Activated CD4-positive, alpha-beta T cell treated with anti-CD3 and anti-CD28 coated beads for 36 hours (primary cell): ENCODE measurements around the gene GATA3. TPM values are rescaled to one million over a fixed set of nuclear protein-coding genes. Genes with fewer than 3 reads are reported as not detected.

Experiments used
- ATAC-seq: fragments of 200-7000 bp; cut with Tn5 transposase; one replicate; pipeline ENCODE4 v1.10.0; 2021; ENCODE audit warnings: mild to moderate bottlenecking, moderate library complexity
- CTCF ChIA-PET: fragments of 350-600 bp; sonication (Branson Sonifier 250); formaldehyde crosslinking; loops from one replicate; lab custom pipeline; 2021; ENCODE audit warnings: antibody characterized with exemption; lab: Charles Lee
- POLR2A ChIA-PET: fragments of 350-600 bp; sonication (Branson Sonifier 250); formaldehyde crosslinking; loops from one replicate; lab custom pipeline; 2021; ENCODE audit warnings: antibody characterized with exemption, inconsistent platforms; lab: Charles Lee
- DNase-seq: peaks from one replicate; pipeline ENCODE4 v3.0.0-alpha.2; 2020
- H3K27ac Mint-ChIP-seq: one replicate; pipeline ENCODE4 v1.8.0; 2021; ENCODE audit warnings: mixed read lengths
- H3K27me3 Mint-ChIP-seq: one replicate; pipeline ENCODE4 v1.8.0; 2021; ENCODE audit warnings: mixed read lengths
- H3K36me3 Mint-ChIP-seq: one replicate; pipeline ENCODE4 v1.8.0; 2021; ENCODE audit warnings: low read depth, mixed read lengths
- H3K4me1 Mint-ChIP-seq: one replicate; pipeline ENCODE4 v1.8.0; 2021; ENCODE audit warnings: mixed read lengths
- H3K4me3 Mint-ChIP-seq: one replicate; pipeline ENCODE4 v1.8.0; 2021; ENCODE audit warnings: mild to moderate bottlenecking, moderate library complexity, mixed read lengths
- H3K9me3 Mint-ChIP-seq: one replicate; pipeline ENCODE4 v1.8.0; 2021; ENCODE audit warnings: low read depth, mixed read lengths
- intact Hi-C, 2 experiments: fragments of 100-400 bp; cut with DNase I in 1 of 2; cut with micrococcal nuclease in 1 of 2; formaldehyde crosslinking; loops; one replicate each; pipeline versions ENCODE4 v1.14.2 to v1.15.1; 2022 to 2024; cut with DNase I, micrococcal nuclease
- total RNA-seq, 2 experiments: library from RNA; stranded (reverse); gene quantifications; one replicate each; pipeline ENCODE4 v1.2.3, GENCODE V29; 2021

GATA3 gene
- total RNA-seq, 2 experiments from 2014 or later, result 23.5 to 30.2 TPM

- intact Hi-C loops, result loop anchor here (1.0 to 10.0 kb wide), 7 partner anchors 73 to 965 kb away; no protein-coding TSS in a partner anchor
- Mint-ChIP-seq H3K36me3 (peaks cover 83% of the 10 kb centered on the region), H3K27me3 (no peaks in the 10 kb centered on the region), H3K4me1 (peaks cover 77% of the 10 kb centered on the region), H3K4me3 (peak overlapping the region; percentile 96), H3K27ac (peak overlapping the region; percentile 81), H3K9me3 (no peaks in the 10 kb centered on the region)
- peak; percentile 55 for ATAC-seq
- peak; percentile 83 for DNase-seq
- CTCF ChIA-PET, result interaction anchor here (0.6 to 1.2 kb wide), 3 partner anchors 77 to 342 kb away, joined by 3 read pairs; no protein-coding TSS in a partner anchor
- POLR2A ChIA-PET, result interaction anchor here (0.6 to 1.2 kb wide), 5 partner anchors 70 to 542 kb away, joined by 3 to 7 read pairs (median 5); no protein-coding TSS in a partner anchor
Observed at GRCh38 chr10:8060010-8060703, 5.7 kb downstream of the GATA3 start.

- CTCF ChIA-PET, result interaction anchor here (0.6 to 1.1 kb wide), 3 partner anchors 77 to 384 kb away, joined by 3 read pairs; no protein-coding TSS in a partner anchor
- peaks cover 86% of the 10 kb centered on the region for H3K36me3 Mint-ChIP-seq
- H3K9me3 Mint-ChIP-seq, result no peaks in the 10 kb centered on the region
- intact Hi-C loops, result loop anchor here (1.0 to 10.0 kb wide), 7 partner anchors 73 to 964 kb away; no protein-coding TSS in a partner anchor
- ATAC-seq (no peak), DNase-seq (no peak)
- peak overlapping the region; percentile 81 for H3K27ac Mint-ChIP-seq
- peak overlapping the region; percentile 96 for H3K4me3 Mint-ChIP-seq
- no peaks in the 10 kb centered on the region for H3K27me3 Mint-ChIP-seq
- POLR2A ChIA-PET, result interaction anchor here (0.6 to 1.2 kb wide), 2 partner anchors 255 to 541 kb away, joined by 5 to 7 read pairs; no protein-coding TSS in a partner anchor
- peaks cover 82% of the 10 kb centered on the region for H3K4me1 Mint-ChIP-seq
Observed at GRCh38 chr10:8060704-8061121, 6.2 kb downstream of the GATA3 start.

GRCh38 chr10:8061274-8062211 lies 7.1 kb downstream of the GATA3 start:
- Mint-ChIP-seq H3K27me3 (no peaks in the 10 kb centered on the region), H3K9me3 (no peaks in the 10 kb centered on the region), H3K27ac (peak overlapping the region; percentile 81), H3K36me3 (peaks cover 89% of the 10 kb centered on the region), H3K4me3 (peak overlapping the region; percentile 96), H3K4me1 (peaks cover 91% of the 10 kb centered on the region)
- ChIA-PET POLR2A (interaction anchor here (1.2 kb wide), 1 partner anchor 254 kb away, joined by 7 read pairs; no protein-coding TSS in a partner anchor), CTCF (interaction anchor here (0.6 to 1.1 kb wide), 5 partner anchors 240 to 383 kb away, joined by 3 read pairs; no protein-coding TSS in a partner anchor)
- peak; percentile 75 for DNase-seq
- ATAC-seq, result peak; percentile 40
- intact Hi-C loops, result loop anchor here (2.0 to 10.0 kb wide), 6 partner anchors 193 to 963 kb away; no protein-coding TSS in a partner anchor

GRCh38 chr10:8063128-8063908 lies 8.8 kb downstream of the GATA3 start:
- Mint-ChIP-seq H3K9me3 (no peaks in the 10 kb centered on the region), H3K27ac (no peak overlapping the region), H3K27me3 (no peaks in the 10 kb centered on the region), H3K4me3 (peak overlapping the region; percentile 96), H3K36me3 (peaks cover 88% of the 10 kb centered on the region), H3K4me1 (peaks cover 96% of the 10 kb centered on the region)
- DNase-seq (no peak), ATAC-seq (no peak)
- CTCF ChIA-PET, result interaction anchor here (0.7 to 0.8 kb wide), 2 partner anchors 253 to 269 kb away, joined by 3 to 4 read pairs; no protein-coding TSS in a partner anchor
- POLR2A ChIA-PET, result no interaction called here
- intact Hi-C loops, result loop anchor here in 1 of 2 experiments (5.0 to 10.0 kb wide), 2 partner anchors 514 to 961 kb away; no protein-coding TSS in a partner anchor

- peak overlapping the region; percentile 19 for H3K27ac Mint-ChIP-seq
- ATAC-seq (no peak), DNase-seq (no peak)
- H3K36me3 Mint-ChIP-seq, result peaks cover 88% of the 10 kb centered on the region
- intact Hi-C loops, result loop anchor here in 1 of 2 experiments (5.0 to 10.0 kb wide), 2 partner anchors 513 to 961 kb away; no protein-coding TSS in a partner anchor
- H3K4me3 Mint-ChIP-seq, result no peak overlapping the region
- H3K9me3 Mint-ChIP-seq, result no peaks in the 10 kb centered on the region
- no peaks in the 10 kb centered on the region for H3K27me3 Mint-ChIP-seq
- ChIA-PET CTCF (interaction anchor here (0.7 kb wide), 1 partner anchor 45 kb away, joined by 3 read pairs; no protein-coding TSS in a partner anchor), POLR2A (no interaction called here)
- H3K4me1 Mint-ChIP-seq, result peaks cover 96% of the 10 kb centered on the region
Observed at GRCh38 chr10:8063935-8064334, 9.4 kb downstream of the GATA3 start.

GRCh38 chr10:8064436-8064835 lies 9.9 kb downstream of the GATA3 start:
- intact Hi-C loops, result loop anchor here in 1 of 2 experiments (5.0 to 10.0 kb wide), 2 partner anchors 513 to 960 kb away; no protein-coding TSS in a partner anchor
- Mint-ChIP-seq H3K27ac (peak overlapping the region; percentile 19), H3K4me3 (no peak overlapping the region), H3K9me3 (no peaks in the 10 kb centered on the region), H3K4me1 (peaks cover 96% of the 10 kb centered on the region), H3K27me3 (no peaks in the 10 kb centered on the region), H3K36me3 (peaks cover 88% of the 10 kb centered on the region)
- CTCF ChIA-PET, result interaction anchor here (0.6 to 0.7 kb wide), 3 partner anchors 46 to 1489 kb away, joined by 3 to 4 read pairs (median 3); no protein-coding TSS in a partner anchor
- POLR2A ChIA-PET, result no interaction called here
- no peak for DNase-seq
- ATAC-seq, result no peak

- Mint-ChIP-seq H3K36me3 (peaks cover 90% of the 10 kb centered on the region), H3K4me3 (peak overlapping the region; percentile 64), H3K9me3 (no peaks in the 10 kb centered on the region), H3K27me3 (no peaks in the 10 kb centered on the region), H3K27ac (peak overlapping the region; percentile 90), H3K4me1 (peaks cover 95% of the 10 kb centered on the region)
- POLR2A ChIA-PET, result interaction anchor here (0.6 to 1.0 kb wide), 6 partner anchors 12 to 373 kb away, joined by 3 to 6 read pairs (median 4); no protein-coding TSS in a partner anchor
- ATAC-seq (peak; percentile 43), DNase-seq (no peak)
- intact Hi-C loops, result loop anchor here (1.0 to 10.0 kb wide), 9 partner anchors 9 to 1017 kb away; no protein-coding TSS in a partner anchor
- CTCF ChIA-PET, result interaction anchor here (1.5 to 1.8 kb wide), 2 partner anchors 9 to 260 kb away, joined by 3 to 4 read pairs; no protein-coding TSS in a partner anchor
Observed at GRCh38 chr10:8065651-8066050, 11.2 kb downstream of the GATA3 start.

GRCh38 chr10:8066124-8066523 lies 11.6 kb downstream of the GATA3 start:
- ChIA-PET CTCF (interaction anchor here (0.8 to 1.8 kb wide), 3 partner anchors 9 to 336 kb away, joined by 3 to 4 read pairs (median 3); no protein-coding TSS in a partner anchor), POLR2A (interaction anchor here (0.6 to 1.0 kb wide), 5 partner anchors 12 to 372 kb away, joined by 3 to 5 read pairs (median 4); no protein-coding TSS in a partner anchor)
- Mint-ChIP-seq H3K36me3 (peaks cover 90% of the 10 kb centered on the region), H3K9me3 (no peaks in the 10 kb centered on the region), H3K4me1 (peaks cover 95% of the 10 kb centered on the region), H3K4me3 (peak overlapping the region; percentile 64), H3K27ac (peak overlapping the region; percentile 90), H3K27me3 (no peaks in the 10 kb centered on the region)
- ATAC-seq, result peak; percentile 41
- no peak for DNase-seq
- intact Hi-C loops, result loop anchor here (1.0 to 10.0 kb wide), 6 partner anchors 65 to 1016 kb away; no protein-coding TSS in a partner anchor

GRCh38 chr10:8066797-8067196 lies 12.3 kb downstream of the GATA3 start:
- intact Hi-C loops, result loop anchor here (1.0 to 10.0 kb wide), 6 partner anchors 64 to 1016 kb away; no protein-coding TSS in a partner anchor
- CTCF ChIA-PET, result interaction anchor here (0.6 to 1.8 kb wide), 5 partner anchors 8 to 336 kb away, joined by 3 to 4 read pairs (median 3); no protein-coding TSS in a partner anchor
- DNase-seq, result no peak
- POLR2A ChIA-PET, result interaction anchor here (0.6 to 1.0 kb wide), 2 partner anchors 13 to 64 kb away, joined by 4 read pairs; no protein-coding TSS in a partner anchor
- Mint-ChIP-seq H3K4me1 (peaks cover 95% of the 10 kb centered on the region), H3K36me3 (peaks cover 92% of the 10 kb centered on the region), H3K9me3 (no peaks in the 10 kb centered on the region), H3K4me3 (peak overlapping the region; percentile 64), H3K27ac (peak overlapping the region; percentile 90), H3K27me3 (no peaks in the 10 kb centered on the region)
- no peak for ATAC-seq
